GM18508 (cell line): ENCODE measurements around the gene LRBA.

Experiments
- ATAC-seq: cut with Tn5 transposase; IDR thresholded peaks from one replicate; pipeline ENCODE4 v1.9.1; 2021; ENCODE audit warnings: moderate number of reproducible peaks; ENCODE audit not compliant: insufficient read depth, unreplicated experiment

The LRBA gene

GRCh38 chr4:150822407-150822806 is 192.7 kb downstream of the LRBA start:
- no peak for ATAC-seq

DNA sequence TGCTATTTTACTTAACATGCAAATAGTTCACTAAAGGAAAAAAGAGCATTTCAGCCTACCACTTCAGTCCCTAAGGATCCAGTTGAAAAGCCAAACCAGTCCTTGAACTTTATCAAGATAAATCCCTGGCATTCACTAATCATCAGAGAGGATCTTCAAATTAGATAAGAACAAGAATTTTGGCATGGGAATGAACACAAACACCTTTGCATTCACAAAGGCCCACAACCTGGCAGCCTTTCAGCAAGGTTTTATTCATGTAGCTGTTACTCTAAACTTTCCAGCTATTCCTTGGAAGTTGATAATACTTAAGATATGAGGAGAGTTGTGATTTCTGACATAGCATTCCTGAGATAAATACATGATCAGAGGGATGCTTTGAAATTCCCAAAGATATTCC is 193.4 kb downstream of the LRBA start:
- no peak for ATAC-seq

- ATAC-seq, result no peak
Measured at GRCh38 chr4:150820409-150820808, 194.7 kb downstream of the LRBA start.

DNA sequence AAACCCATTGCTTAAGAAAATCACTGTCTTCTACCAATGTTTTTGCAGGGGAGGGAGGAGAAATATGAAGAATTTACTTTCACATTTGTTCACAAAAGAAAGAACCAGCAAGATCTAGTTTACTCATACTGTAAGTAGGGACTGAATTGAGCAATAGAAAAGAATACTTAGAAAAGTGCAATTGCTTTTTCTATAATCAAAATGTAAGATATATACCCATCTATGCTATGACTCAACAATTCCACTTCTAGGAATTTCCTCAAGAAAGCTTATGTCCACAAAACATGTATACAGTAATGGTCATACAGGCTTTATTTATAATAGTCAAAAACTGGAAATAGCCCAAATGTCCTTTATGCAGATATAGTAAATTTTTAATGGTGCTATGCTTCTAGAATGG is 196.4 kb downstream of the LRBA start:
- no peak for ATAC-seq

GRCh38 chr4:150817804-150818528 is 197.1 kb downstream of the LRBA start:
- no peak for ATAC-seq

DNA sequence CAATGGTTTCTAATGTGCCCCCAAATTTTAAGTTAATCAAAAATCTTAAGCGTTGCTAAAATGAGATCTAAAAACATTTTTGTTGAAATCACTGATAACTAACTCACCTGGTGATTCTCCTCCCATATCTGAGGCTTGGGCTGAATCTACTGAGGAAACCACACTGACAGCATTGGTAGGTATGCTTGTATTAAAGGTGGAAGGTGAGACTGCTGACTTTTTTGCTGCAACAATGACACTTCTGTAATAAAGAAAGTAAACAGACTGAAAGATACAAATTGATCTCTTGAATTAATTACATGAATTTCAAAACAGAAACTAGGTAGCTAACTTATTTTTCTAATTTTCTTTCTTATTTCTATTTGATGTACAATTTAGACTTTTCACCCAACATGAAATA is 198.1 kb downstream of the LRBA start:
- ATAC-seq, result no peak

- no peak for ATAC-seq
Measured at GRCh38 chr4:150816491-150816890, 198.6 kb downstream of the LRBA start.

GRCh38 chr4:150814873-150815272 is 200.2 kb downstream of the LRBA start:
- ATAC-seq, result no peak

GRCh38 chr4:150805183-150806025 is 209.7 kb downstream of the LRBA start:
- ATAC-seq, result no peak

DNA sequence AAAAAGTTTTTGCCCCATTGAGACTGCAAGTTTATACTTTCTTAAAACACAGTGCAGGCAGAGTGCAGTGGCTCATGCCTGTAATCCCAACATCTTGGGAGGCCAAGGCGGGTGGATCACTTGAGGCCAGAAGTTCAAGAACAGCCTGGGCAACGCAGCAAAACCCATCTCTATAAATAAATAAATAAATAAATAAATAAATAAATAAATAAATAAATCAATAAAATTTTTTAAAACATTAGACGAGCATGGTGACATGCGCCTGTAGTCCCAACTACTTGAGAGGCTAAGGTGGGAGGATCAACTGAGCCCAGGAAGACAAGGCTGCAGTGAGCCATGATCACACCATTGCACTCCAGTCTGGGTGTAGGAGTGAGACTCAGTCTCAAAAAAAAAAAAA is 213.3 kb downstream of the LRBA start:
- no peak for ATAC-seq

GRCh38 chr4:150799207-150799606 is 215.9 kb downstream of the LRBA start:
- no peak for ATAC-seq

DNA sequence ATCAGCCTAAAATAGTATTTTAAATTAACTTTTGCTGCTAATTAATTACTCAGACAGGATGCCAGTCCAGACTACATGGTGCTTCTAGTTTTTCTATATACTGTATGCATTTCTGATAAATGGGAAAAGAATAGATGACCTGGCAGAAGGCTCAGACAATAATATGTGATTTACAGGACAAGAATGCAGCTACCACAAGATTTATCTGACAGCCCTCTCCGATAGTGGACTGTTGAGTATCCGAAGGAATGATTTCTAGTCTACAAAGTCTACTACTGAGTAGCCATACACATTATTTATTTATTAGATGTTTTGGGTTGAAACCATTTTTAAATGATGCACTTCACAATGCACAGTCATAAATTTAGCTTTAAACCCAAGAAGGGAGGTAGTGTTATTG is 220.4 kb downstream of the LRBA start:
- ATAC-seq, result no peak

DNA sequence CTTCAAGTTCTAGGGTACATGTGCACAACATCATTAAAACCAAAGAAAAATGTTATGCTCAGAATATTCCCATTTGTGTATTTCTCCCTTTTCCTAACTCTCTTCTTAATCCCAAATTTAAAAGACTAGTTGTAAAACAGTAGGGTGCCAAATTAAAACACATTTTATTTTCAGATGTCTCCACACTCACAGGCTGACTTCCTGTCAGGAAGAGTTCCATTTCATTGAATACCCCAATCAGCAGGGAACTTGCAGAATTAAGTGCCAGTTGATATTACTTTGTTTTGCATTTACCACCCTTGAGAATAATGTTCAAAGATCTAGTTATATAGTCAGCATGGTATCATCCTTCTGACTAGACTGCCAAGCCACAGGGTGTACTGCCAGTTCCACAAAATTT is 225.2 kb downstream of the LRBA start:
- no peak for ATAC-seq

GRCh38 chr4:150784939-150785338 is 230.1 kb downstream of the LRBA start:
- no peak for ATAC-seq

DNA sequence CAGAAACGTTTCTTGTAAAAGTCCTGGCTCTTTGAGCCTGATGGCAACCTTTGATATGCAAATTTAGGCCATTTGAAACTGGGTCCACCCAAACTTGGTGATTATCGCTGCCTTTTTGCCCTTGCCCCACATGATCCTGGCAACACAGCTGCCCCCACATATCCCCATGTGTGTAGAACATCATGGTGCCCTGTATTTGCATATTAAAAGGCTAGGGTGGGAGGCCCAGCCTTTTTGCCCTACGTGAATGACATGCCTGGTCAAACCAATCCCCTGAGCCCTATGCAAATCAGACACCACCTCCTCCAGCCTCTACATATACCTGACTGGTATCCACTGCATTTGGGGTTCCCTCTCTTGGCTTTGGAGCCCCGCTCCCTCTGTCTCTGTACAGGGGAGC is 230.8 kb downstream of the LRBA start:
- ATAC-seq, result no peak

DNA sequence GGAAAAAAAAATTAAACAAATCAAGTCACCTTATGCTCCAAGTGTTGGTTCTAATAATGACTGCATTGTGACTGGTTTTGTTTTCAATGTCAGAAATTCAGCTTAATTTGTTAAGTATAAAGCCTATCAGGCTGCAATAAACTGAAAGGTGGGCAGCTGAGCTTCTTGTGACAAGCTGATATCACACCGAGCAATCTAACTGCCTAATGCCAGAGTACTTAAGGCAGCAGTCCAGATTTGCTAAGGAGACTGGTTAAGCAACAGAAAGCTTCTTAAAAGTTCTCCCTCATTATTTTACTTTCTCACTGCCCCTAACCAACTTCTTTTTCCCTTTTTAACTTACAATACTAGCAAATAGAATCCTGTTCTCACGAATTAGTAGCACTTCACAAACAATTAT is 232.2 kb downstream of the LRBA start:
- no peak for ATAC-seq

DNA sequence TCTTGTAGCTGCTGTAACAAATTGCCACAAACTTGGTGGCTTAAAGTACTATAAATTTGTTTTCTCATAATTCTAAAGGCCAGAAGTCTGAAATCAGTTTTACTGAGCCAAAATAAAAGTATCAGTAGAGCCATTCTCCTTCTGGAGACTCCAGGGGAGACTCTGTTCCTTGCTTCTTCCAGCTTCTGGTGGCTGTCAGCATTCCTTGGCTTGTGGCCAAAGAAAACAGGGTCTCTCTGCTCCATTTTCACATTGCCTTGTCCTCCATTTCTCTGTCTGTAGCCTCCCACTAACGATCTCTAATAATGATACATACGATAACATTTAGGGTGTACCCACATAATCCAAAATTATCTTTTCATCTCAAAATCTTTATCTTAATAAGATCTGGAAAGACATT is 232.8 kb downstream of the LRBA start:
- ATAC-seq, result no peak

DNA sequence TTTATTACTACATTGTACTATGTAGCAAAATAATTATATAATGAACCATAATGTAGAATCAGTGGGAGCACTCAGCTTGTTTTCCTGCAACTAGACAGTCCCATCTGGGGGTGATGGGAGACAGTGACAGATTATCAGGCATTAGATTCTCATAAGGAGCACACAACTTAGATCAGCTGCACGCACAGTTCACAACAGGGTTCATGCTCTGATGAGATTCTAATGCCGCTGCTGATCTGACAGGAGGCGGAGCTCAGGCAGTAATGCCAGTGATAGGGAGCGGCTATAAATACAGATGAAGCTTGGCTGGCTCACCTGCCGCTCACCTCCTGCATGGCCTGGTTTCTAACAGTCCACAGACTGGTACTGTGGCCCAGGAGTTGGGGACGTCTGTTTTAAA is 233.9 kb downstream of the LRBA start:
- ATAC-seq, result no peak

DNA sequence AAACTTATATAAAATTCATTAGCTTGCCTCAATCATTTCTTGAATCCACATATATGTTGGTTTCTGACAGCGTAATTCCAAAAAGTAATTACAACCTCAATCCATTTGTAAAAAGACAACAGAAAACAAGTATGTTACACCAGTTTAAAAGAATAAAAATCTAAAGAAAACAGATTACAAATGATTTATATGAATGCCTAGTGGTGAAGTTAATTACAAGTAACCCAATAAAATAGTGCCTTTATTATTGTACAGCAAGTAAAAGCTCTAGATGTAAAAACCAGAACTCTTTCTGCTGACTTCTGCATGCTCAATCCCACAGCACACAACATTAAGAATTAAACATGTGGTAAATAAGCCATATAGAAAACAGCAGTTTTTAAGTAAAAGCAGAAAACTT is 235.4 kb downstream of the LRBA start:
- ATAC-seq, result no peak

GRCh38 chr4:150773729-150774449 is 241.2 kb downstream of the LRBA start:
- no peak for ATAC-seq

GRCh38 chr4:150773032-150773431 is 242.1 kb downstream of the LRBA start:
- ATAC-seq, result no peak
